GM19468 (cell line): ENCODE results near the gene MGRN1.

ENCODE experiments used
- ATAC-seq: cut with Tn5 transposase; IDR thresholded peaks from one replicate; pipeline ENCODE4 v1.9.1; 2021; ENCODE audit warnings: mild to moderate bottlenecking, moderate library complexity, moderate number of reproducible peaks; ENCODE audit not compliant: unreplicated experiment; ENCODE audit errors: extremely low read depth

MGRN1 gene

GRCh38 chr16:4667203-4667963 lies 42.8 kb downstream of the MGRN1 start:
- no peak for ATAC-seq

- no peak for ATAC-seq
These were observed 43.8 kb downstream of the MGRN1 start for GRCh38 chr16:4668313-4668960.

GRCh38 chr16:4673387-4674046 lies 48.9 kb downstream of the MGRN1 start:
- ATAC-seq, result no peak

GRCh38 chr16:4674926-4675530 lies 50.4 kb downstream of the MGRN1 start:
- ATAC-seq, result no peak

GRCh38 chr16:4675864-4676786 lies 51.5 kb downstream of the MGRN1 start:
- no peak for ATAC-seq

GRCh38 chr16:4676831-4677230 lies 52.2 kb downstream of the MGRN1 start:
- no peak for ATAC-seq

- ATAC-seq, result no peak
These were observed 52.8 kb downstream of the MGRN1 start for GRCh38 chr16:4677390-4677789.

GRCh38 chr16:4677994-4678393 lies 53.4 kb downstream of the MGRN1 start:
- ATAC-seq, result no peak

GRCh38 chr16:4678596-4678995 lies 54.0 kb downstream of the MGRN1 start:
- no peak for ATAC-seq

- ATAC-seq, result no peak
These were observed 54.7 kb downstream of the MGRN1 start for GRCh38 chr16:4679156-4679849.

GRCh38 chr16:4679850-4680636 lies 55.4 kb downstream of the MGRN1 start:
- no peak for ATAC-seq

- ATAC-seq, result no peak
These were observed 56.2 kb downstream of the MGRN1 start for GRCh38 chr16:4680673-4681470.

- ATAC-seq, result no peak
These were observed 57.0 kb downstream of the MGRN1 start for GRCh38 chr16:4681471-4682083.

GRCh38 chr16:4682084-4682591 lies 57.5 kb downstream of the MGRN1 start:
- ATAC-seq, result no peak

GRCh38 chr16:4682616-4683254 lies 58.1 kb downstream of the MGRN1 start:
- no peak for ATAC-seq

GRCh38 chr16:4683255-4684057 lies 58.8 kb downstream of the MGRN1 start:
- no peak for ATAC-seq
